ENCODE data around the gene CAPN10.

DNA sequence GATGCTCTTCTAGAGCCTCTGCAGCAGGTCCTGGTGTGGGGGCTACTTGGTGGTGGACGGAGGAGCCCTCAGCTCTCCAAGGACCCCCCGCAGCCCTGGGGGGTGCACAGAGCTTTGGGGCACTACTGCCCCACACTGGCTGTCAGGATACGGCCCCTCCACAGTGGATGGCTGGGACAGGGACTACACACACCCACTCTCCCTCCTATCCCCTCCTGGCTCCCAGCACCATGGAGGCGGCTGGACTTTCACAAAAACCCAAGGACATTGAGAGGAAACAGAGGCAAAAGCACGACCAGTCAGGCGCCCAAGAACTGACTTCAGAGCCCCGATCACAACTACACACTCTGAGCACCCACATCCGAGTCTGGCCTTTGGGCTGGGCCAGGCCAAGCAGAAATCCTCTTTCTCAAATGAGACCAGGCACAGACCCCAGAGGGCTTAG is 51.4 kb downstream of the CAPN10 start:
- TF ChIP-seq, protein P1, sequence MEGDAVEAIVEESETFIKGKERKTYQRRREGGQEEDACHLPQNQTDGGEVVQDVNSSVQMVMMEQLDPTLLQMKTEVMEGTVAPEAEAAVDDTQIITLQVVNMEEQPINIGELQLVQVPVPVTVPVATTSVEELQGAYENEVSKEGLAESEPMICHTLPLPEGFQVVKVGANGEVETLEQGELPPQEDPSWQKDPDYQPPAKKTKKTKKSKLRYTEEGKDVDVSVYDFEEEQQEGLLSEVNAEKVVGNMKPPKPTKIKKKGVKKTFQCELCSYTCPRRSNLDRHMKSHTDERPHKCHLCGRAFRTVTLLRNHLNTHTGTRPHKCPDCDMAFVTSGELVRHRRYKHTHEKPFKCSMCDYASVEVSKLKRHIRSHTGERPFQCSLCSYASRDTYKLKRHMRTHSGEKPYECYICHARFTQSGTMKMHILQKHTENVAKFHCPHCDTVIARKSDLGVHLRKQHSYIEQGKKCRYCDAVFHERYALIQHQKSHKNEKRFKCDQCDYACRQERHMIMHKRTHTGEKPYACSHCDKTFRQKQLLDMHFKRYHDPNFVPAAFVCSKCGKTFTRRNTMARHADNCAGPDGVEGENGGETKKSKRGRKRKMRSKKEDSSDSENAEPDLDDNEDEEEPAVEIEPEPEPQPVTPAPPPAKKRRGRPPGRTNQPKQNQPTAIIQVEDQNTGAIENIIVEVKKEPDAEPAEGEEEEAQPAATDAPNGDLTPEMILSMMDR (IDR thresholded peaks at IDR 0.05), result no peak
- no peak for TF ChIP-seq POLR2A (IDR thresholded peaks at IDR 0.05)
